GM18517 (cell line): ENCODE results near the gene WDR48.

Experiments
- ATAC-seq: cut with Tn5 transposase; IDR thresholded peaks from one replicate; pipeline ENCODE4 v1.9.1; 2021; ENCODE audit warnings: mild to moderate bottlenecking, moderate library complexity; ENCODE audit not compliant: unreplicated experiment

Gene WDR48

GRCh38 chr3:39063143-39063542 lies 11.3 kb downstream of the WDR48 start:
- ATAC-seq, result no peak

GRCh38 chr3:39064646-39065045 lies 12.8 kb downstream of the WDR48 start:
- ATAC-seq, result no peak

GRCh38 chr3:39065197-39065596 lies 13.4 kb downstream of the WDR48 start:
- ATAC-seq, result peak; percentile 82

DNA sequence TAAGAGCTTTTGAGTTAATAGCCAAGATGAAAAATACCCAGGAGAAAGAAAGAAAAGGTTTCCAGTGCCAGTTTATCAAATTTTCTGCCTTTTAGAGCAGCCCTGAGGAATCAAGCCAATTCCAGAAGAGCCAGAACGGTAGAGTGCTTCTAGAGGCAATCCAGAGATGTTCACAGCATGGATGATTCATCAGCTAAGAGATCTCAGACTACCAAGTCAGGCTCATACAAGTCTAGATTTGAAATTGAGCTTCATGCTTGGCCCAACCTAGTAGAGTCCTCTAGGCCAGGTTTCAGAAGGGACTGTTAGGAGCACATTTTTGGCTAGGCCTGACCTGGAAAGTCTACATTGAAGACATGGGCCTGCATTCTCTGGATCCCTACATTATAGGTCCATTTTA lies 15.5 kb downstream of the WDR48 start:
- no peak for ATAC-seq

- no peak for ATAC-seq
Measured at GRCh38 chr3:39068556-39068955, 16.7 kb downstream of the WDR48 start.

DNA sequence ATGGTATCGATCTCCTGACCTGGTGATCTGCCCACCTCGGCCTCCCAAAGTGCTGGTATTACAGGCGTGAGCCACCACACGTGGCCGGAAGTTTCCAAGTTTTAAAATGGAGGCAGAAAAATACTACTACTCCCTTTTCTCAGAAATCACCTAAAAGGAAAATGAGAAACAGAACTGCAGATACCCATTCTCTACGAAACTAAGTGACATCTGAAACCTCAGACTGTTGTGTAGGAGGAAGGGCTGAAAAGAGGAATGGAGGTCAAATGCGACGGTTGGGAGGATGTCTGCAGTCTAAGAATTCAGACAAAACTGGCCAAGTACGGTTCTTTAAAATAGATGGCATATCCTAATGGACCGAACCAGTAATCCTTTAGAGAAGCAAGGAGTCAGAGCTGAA lies 24.1 kb downstream of the WDR48 start:
- no peak for ATAC-seq

- no peak for ATAC-seq
Measured at GRCh38 chr3:39079530-39079929, 27.7 kb downstream of the WDR48 start.

- no peak for ATAC-seq
Measured at GRCh38 chr3:39080026-39080425, 28.2 kb downstream of the WDR48 start.

GRCh38 chr3:39082666-39083313 lies 31.0 kb downstream of the WDR48 start:
- ATAC-seq, result no peak

- ATAC-seq, result no peak
Measured at GRCh38 chr3:39086144-39086543, 34.3 kb downstream of the WDR48 start.

GRCh38 chr3:39088456-39088855 lies 36.6 kb downstream of the WDR48 start:
- no peak for ATAC-seq

DNA sequence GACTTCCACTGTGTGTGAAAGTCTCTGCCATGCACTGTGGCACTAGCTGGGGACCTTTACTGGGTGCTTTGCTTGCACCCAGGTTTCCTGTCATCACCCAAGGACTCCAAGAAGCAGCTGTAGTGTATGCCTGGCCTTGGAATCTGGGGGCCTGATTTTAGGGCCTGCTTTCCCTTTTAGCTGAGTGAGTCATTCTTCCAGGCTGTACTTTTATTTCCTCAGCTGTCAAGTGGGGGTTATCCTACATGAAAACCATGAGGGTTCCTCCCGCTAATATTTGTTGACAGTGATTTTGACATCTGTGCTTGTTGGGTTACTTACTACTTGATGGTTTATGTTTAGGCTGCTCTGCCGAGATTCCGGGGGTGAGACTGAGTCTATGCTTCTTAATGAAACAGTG lies 37.1 kb downstream of the WDR48 start:
- ATAC-seq, result no peak

GRCh38 chr3:39090922-39091321 lies 39.1 kb downstream of the WDR48 start:
- ATAC-seq, result no peak

- no peak for ATAC-seq
Measured at GRCh38 chr3:39094851-39095677, 43.2 kb downstream of the WDR48 start.

- ATAC-seq, result no peak
Measured at GRCh38 chr3:39095778-39096177, 44.0 kb downstream of the WDR48 start.

GRCh38 chr3:39096775-39097174 lies 45.0 kb downstream of the WDR48 start:
- no peak for ATAC-seq

- no peak for ATAC-seq
Measured at GRCh38 chr3:39097716-39098472, 46.1 kb downstream of the WDR48 start.

GRCh38 chr3:39098473-39099000 lies 46.7 kb downstream of the WDR48 start:
- ATAC-seq, result no peak

DNA sequence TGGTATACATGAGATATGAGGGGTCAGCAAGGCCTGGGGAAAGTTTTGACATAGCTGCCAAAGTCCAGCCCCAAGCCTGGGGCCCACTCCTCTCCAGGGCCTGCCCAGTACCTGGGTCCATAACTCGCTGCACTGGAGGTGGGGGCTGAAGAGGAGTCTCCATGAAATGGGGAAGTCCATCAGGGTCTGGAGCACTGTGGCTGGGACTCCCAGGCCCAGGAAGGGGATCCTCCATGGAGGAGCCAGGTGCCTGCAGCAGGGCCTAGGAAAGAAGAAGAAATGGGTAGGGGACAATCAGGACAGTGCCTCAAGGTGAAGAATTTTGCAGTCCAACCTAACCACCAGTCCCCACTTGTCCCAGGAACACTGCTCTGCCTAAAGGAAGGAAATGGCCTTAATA lies 47.4 kb downstream of the WDR48 start:
- ATAC-seq, result no peak

DNA sequence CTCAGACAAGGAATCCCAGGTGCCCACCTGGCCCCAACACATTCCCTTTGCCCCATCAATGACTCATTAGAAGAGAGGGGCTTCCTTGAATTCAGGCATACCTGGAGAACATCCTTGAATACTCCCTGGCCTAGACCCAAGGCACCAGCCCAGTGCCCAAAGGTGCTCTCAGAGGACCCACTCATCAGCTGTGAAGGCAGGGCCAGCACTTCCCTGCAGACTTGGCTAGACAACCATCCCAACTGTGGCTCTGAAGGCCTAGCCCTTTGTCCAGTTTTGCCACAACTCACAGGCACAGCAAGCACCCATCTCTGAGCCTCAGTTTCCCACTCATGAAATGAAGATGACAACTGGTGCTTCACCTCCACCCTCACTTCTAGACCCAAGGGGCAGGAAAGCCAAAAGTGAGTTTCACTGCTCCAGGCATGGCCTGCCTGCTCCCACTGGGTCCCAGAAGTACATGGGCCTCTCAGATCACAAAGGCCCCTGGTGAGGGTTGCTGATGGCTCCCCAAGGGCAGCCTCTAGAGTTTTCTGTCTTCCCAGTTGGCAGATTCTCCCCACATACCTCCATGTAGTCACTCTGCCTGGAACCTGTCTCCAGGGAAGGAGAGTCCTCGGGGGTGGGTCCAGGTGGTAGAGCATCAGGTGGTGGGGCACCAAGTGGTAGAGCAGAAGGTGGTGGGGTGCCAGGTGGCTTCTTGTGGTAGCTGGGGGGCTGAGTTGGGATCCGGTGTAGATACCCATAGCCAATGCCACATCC lies 48.1 kb downstream of the WDR48 start:
- ATAC-seq, result no peak

DNA sequence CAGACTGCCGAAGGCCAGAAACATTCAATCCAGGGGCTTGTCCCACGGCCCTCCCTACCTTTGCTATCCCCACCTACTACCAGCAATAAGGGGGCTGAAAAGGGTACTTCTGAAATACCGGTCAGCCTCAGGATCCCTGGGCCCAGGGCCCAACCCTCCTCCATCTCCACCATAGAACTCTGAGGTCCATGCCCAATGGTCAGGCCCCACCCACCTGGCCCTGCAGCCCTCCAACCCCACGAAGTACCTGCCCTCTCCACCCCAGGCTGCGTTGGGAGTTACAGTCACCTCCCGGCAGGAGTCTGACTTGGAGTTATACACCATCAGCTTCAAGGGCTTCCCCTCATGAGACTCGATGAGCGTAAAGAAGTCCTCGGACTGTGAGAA lies 48.7 kb downstream of the WDR48 start:
- ATAC-seq, result no peak
